ENCODE results near the gene TOLLIP.

TOLLIP gene

DNA sequence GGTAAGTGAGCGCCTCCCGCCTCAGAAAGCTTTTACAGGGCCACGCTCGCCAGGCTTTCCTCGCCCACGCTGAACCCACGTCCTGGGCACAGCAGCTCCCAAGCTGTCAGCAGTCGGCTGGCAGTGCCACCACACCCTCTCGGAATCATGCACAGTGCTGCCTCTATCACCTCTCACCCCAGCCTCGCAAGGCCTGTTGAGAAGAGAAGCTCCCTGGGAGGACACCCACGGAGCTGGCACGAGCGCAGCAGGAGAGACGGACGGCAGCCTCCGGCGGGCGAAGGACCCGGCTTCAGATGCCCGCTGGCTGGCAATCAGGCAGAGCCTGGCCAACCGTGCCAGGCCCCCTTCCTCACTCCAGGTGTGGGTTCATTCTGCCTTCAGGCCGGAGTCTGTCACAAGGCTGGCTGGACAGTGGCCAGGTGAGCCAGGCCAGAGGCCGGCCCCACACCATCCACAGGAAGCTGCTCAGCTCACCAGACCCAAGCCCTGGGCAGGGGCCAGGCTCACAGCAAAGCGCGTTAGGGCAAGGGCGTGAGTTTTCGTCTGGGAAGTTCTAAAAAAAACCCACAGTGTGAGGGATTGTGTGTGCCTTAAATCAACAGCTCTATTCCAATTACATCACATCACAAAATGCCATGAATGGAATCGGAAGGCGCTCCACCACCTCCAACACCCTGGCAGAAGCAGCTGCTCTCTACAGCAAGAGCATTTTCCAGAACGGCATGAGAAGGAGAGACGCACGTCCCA is 33.2 kb downstream of the TOLLIP start:
- no peak for DNase-seq
- Histone ChIP-seq H3K4me3 (ENCODE audit: low read depth, low read length) (no peak overlapping the region), H3K27me3 (ENCODE audit: insufficient read depth, low read depth, severe bottlenecking) (no peaks in the 10 kb centered on the region), H3K9me3 (ENCODE audit: severe bottlenecking) (no peaks in the 10 kb centered on the region), H3K27ac (no peak overlapping the region), H3K36me3 (peaks cover 25% of the 10 kb centered on the region)
- TF ChIP-seq, protein P1, sequence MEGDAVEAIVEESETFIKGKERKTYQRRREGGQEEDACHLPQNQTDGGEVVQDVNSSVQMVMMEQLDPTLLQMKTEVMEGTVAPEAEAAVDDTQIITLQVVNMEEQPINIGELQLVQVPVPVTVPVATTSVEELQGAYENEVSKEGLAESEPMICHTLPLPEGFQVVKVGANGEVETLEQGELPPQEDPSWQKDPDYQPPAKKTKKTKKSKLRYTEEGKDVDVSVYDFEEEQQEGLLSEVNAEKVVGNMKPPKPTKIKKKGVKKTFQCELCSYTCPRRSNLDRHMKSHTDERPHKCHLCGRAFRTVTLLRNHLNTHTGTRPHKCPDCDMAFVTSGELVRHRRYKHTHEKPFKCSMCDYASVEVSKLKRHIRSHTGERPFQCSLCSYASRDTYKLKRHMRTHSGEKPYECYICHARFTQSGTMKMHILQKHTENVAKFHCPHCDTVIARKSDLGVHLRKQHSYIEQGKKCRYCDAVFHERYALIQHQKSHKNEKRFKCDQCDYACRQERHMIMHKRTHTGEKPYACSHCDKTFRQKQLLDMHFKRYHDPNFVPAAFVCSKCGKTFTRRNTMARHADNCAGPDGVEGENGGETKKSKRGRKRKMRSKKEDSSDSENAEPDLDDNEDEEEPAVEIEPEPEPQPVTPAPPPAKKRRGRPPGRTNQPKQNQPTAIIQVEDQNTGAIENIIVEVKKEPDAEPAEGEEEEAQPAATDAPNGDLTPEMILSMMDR (IDR thresholded peaks at IDR 0.05; ENCODE audit: low read depth, low read length), result no peak

DNA sequence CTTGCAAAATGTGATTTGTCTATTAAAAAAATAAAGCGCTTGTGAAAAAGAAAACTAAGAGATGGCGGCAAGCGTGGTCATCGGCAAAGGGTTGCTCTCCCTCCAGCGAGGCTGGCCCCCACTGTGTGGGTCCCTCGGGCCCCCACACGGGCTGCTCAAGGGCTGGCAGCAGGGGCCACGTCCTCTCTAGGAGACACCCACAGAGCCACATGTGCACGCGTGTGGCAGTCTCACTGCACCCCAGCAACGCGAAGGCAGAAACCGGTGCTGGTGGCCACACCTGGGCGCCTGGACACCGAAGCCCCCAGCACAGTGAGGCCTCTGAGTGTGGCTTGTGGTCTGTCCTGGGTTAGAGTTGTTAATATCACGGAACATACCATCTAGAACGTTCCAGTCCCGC is 34.4 kb downstream of the TOLLIP start:
- H3K36me3 ChIP-seq, result peaks cover 17% of the 10 kb centered on the region
- no peak for DNase-seq
- H3K9me3 ChIP-seq (ENCODE audit: severe bottlenecking), result no peaks in the 10 kb centered on the region
- no peaks in the 10 kb centered on the region for H3K27me3 ChIP-seq (ENCODE audit: insufficient read depth, low read depth, severe bottlenecking)
- TF ChIP-seq, protein P1 (IDR thresholded peaks at IDR 0.05; ENCODE audit: low read depth, low read length), result no peak
- no peak overlapping the region for H3K27ac ChIP-seq
- H3K4me3 ChIP-seq (ENCODE audit: low read depth, low read length), result no peak overlapping the region

DNA sequence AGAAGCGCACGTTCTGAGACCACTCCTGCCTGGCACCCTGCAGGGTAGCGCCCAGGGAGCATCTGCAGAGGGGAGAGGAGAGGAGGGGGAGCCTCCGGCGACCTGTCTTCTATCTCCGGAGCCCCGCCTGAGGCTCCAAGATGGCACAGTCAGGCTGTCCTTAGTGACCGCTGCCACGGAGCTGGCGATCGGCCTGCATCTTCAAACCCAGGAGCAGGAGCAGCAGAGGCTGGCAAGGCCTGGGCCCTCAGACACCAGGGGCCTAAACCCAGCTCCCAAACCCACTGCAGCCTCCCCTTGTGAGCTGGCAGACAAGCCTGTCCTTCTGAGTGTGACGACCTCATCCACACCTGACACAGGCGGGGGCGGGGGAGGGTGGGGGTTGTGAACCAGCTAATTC is 34.9 kb downstream of the TOLLIP start:
- Histone ChIP-seq H3K4me3 (ENCODE audit: low read depth, low read length) (no peak overlapping the region), H3K36me3 (peaks cover 17% of the 10 kb centered on the region), H3K9me3 (ENCODE audit: severe bottlenecking) (no peaks in the 10 kb centered on the region), H3K27ac (no peak overlapping the region), H3K27me3 (ENCODE audit: insufficient read depth, low read depth, severe bottlenecking) (no peaks in the 10 kb centered on the region)
- no peak for DNase-seq
- TF ChIP-seq, protein P1 (IDR thresholded peaks at IDR 0.05; ENCODE audit: low read depth, low read length), result no peak

DNA sequence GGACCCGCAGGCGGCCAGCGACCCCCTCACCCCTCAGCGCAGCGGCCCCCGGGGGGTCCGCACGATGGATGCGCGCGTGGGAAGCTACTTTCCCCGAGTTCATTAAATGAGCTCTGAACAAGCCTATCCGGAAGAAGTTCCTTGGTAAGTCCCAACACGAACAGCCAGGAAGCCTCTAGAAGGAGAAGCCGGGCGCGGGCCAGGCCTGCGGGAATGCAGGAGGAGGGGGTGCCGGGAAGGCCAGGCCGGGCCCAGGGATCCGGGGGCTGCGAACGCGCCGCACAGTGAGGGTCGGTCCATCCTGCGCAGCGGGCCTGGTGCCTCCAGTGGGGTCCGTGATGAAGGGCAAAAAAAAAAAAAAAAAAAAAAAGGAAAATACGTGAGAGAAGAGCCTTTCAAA is 36.9 kb downstream of the TOLLIP start:
- Histone ChIP-seq H3K27ac (no peak overlapping the region), H3K4me3 (ENCODE audit: low read depth, low read length) (no peak overlapping the region), H3K27me3 (ENCODE audit: insufficient read depth, low read depth, severe bottlenecking) (no peaks in the 10 kb centered on the region), H3K9me3 (ENCODE audit: severe bottlenecking) (no peaks in the 10 kb centered on the region), H3K36me3 (peaks cover 17% of the 10 kb centered on the region)
- no peak for DNase-seq
- TF ChIP-seq, protein P1 (IDR thresholded peaks at IDR 0.05; ENCODE audit: low read depth, low read length), result no peak

DNA sequence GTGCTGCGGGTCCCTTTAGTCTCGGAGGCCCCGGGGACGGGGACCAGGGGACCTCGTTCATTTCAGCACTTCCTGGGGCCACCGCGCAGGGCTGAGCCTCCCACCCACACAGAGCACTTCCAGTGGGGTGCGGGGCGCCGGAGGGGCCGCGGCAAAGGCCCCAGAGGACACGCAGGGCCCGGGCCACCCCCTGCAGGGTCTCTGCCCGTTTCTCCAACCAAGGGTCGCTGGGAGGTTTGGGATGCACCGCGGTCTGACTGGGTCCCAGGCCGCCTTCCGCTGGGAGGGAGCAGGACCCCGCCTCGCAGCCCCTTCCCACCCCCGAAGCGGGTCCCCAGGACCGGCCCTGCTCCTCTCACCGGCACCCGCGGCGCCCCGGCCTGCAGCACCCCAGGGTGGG is 37.5 kb downstream of the TOLLIP start:
- TF ChIP-seq, protein P1 (IDR thresholded peaks at IDR 0.05; ENCODE audit: low read depth, low read length), result no peak
- Histone ChIP-seq H3K27ac (no peak overlapping the region), H3K27me3 (ENCODE audit: insufficient read depth, low read depth, severe bottlenecking) (no peaks in the 10 kb centered on the region), H3K36me3 (peaks cover 17% of the 10 kb centered on the region), H3K4me3 (ENCODE audit: low read depth, low read length) (no peak overlapping the region), H3K9me3 (ENCODE audit: severe bottlenecking) (no peaks in the 10 kb centered on the region)
- DNase-seq, result no peak

DNA sequence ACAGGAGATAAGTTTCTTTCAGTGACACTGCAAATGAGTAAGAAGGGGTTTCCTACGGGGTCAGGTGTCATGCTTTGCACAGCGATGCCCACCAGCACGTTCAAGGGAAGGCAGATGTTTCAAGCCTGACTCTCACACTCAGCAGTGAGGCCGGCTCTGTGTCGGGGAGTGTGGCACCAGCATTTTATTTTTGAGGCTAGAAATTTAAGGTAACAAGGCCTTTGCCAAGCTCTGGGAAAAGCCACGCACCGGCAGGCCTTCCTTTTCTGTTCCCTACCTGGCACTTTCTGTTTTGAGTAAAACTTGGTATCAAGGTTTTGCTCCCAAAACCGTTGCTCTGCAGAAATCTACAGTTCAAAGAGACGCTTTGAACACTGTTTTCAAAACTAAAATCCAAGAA is 38.0 kb downstream of the TOLLIP start:
- Histone ChIP-seq H3K4me3 (ENCODE audit: low read depth, low read length) (no peak overlapping the region), H3K27me3 (ENCODE audit: insufficient read depth, low read depth, severe bottlenecking) (no peaks in the 10 kb centered on the region), H3K9me3 (ENCODE audit: severe bottlenecking) (no peaks in the 10 kb centered on the region), H3K27ac (no peak overlapping the region), H3K36me3 (peaks cover 14% of the 10 kb centered on the region)
- TF ChIP-seq, protein P1 (IDR thresholded peaks at IDR 0.05; ENCODE audit: low read depth, low read length), result no peak
- DNase-seq, result no peak
